ENCODE results near the gene CDK14. TPM values are rescaled to one million over a fixed set of nuclear protein-coding genes. Genes with fewer than 3 reads are reported as not detected.

Gene CDK14
- total and polyA plus RNA-seq, 2 donors (not counting 3 experiments of a cell fraction or from before 2014, with no cell fraction given) = 5.5 to 34.2 TPM

DNA sequence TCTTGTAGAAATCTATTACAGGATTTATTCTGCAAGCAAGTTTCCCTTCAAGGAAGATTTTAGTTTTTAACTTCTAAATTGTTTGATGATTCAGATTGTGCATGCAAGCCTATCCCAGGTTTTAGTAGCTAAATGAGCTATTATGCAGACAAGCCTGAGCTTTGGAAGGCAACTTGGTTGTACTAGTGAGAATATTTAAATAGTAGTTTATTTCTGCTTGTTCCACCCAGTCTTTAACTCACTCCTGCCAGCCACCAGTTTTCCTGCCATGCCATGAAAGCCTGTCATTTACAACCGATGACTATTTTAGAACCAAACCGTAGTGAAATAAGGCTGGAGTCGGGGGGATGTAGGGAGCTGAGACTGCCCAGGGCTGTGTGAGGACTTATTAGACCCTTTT lies 343.5 kb downstream of the CDK14 start:
- intact Hi-C loops (cut with micrococcal nuclease) = no loop called here
- FAIRE-seq = no peak

More for the DNA sequence above, 343.5 kb downstream of the CDK14 start:
- no peaks in the 10 kb centered on the region for H3K79me2 ChIP-seq (ENCODE audit: control insufficient read depth, insufficient read depth, low read length)
- no peaks in the 10 kb centered on the region for H3K27me3 ChIP-seq (ENCODE audit: control insufficient read depth in 2 of 2, insufficient read depth in 2 of 2, low read length in 2 of 2)
- H3K4me1 ChIP-seq (ENCODE audit: control insufficient read depth, extremely low read depth, insufficient read depth, low read length) = no peaks in the 10 kb centered on the region
- BruUV-seq (replicated peaks) = no TSS peak
- no peak overlapping the region for H2AFZ ChIP-seq (ENCODE audit: low read depth, low read length)
- dilution Hi-C loops (cut with MboI; ENCODE audit: extremely low pct_ligation_motif_present, low sequenced_read_pairs) = no loop called here
- DNase-seq (ENCODE audit: low read depth, low spot score) = no peak
- H3K9me3 ChIP-seq (replicated peaks; ENCODE audit: control insufficient read depth, insufficient read depth, low read length) = no peaks in the 10 kb centered on the region
- ChIA-PET CTCF (no interaction called here), POLR2A (no interaction called here)
- TF ChIP-seq POLR2A (IDR thresholded peaks at IDR 0.05; ENCODE audit: low read depth, low read length) (no peak), MYC (IDR thresholded peaks at IDR 0.05; ENCODE audit: low read depth, low read length) (no peak), FOS (IDR thresholded peaks at IDR 0.05; ENCODE audit: borderline replicate concordance, insufficient read depth, low read length) (no peak), JUN (IDR thresholded peaks at IDR 0.05; ENCODE audit: borderline replicate concordance, insufficient read depth, insufficient read length, low read depth) (no peak), EZH2 (IDR thresholded peaks at IDR 0.05; ENCODE audit: borderline replicate concordance, low read depth, low read length, severe bottlenecking) (no peak), GATA2 (IDR thresholded peaks at IDR 0.05; ENCODE audit: insufficient read depth, insufficient read length, low read depth, low read length) (no peak), POLR2AphosphoS5 (IDR thresholded peaks at IDR 0.05; ENCODE audit: insufficient read depth, low read depth, low read length) (no peak)
- TF ChIP-seq, protein P1, sequence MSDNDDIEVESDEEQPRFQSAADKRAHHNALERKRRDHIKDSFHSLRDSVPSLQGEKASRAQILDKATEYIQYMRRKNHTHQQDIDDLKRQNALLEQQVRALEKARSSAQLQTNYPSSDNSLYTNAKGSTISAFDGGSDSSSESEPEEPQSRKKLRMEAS (IDR thresholded peaks at IDR 0.05; ENCODE audit: insufficient read depth, insufficient read length) = no peak
- TF ChIP-seq, protein P2, sequence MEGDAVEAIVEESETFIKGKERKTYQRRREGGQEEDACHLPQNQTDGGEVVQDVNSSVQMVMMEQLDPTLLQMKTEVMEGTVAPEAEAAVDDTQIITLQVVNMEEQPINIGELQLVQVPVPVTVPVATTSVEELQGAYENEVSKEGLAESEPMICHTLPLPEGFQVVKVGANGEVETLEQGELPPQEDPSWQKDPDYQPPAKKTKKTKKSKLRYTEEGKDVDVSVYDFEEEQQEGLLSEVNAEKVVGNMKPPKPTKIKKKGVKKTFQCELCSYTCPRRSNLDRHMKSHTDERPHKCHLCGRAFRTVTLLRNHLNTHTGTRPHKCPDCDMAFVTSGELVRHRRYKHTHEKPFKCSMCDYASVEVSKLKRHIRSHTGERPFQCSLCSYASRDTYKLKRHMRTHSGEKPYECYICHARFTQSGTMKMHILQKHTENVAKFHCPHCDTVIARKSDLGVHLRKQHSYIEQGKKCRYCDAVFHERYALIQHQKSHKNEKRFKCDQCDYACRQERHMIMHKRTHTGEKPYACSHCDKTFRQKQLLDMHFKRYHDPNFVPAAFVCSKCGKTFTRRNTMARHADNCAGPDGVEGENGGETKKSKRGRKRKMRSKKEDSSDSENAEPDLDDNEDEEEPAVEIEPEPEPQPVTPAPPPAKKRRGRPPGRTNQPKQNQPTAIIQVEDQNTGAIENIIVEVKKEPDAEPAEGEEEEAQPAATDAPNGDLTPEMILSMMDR (IDR thresholded peaks at IDR 0.05; ENCODE audit: extremely low read depth in 1 of 2, insufficient read depth in 1 of 2, low read depth in 1 of 2, low read length in 2 of 2) = no peak
- no peak overlapping the region for H3K4me3 ChIP-seq (replicated peaks in 1 of 3; ENCODE audit: insufficient read depth in 1 of 3, low read depth in 1 of 3, low read length in 3 of 3)
- no peaks in the 10 kb centered on the region for H3K36me3 ChIP-seq (ENCODE audit: control insufficient read depth in 2 of 2, extremely low read depth in 1 of 2, insufficient read depth in 2 of 2, low read length in 2 of 2)
- H3K27ac ChIP-seq (ENCODE audit: insufficient read depth, low read depth, low read length) = no peak overlapping the region
- no peaks in the 10 kb centered on the region for H4K20me1 ChIP-seq (replicated peaks; ENCODE audit: control insufficient read depth, extremely low read depth, insufficient read depth, low read length)
- no peaks in the 10 kb centered on the region for H3K9me1 ChIP-seq (replicated peaks; ENCODE audit: control insufficient read depth, extremely low read depth, insufficient read depth, low read length)
- H3K9ac ChIP-seq (replicated peaks; ENCODE audit: extremely low read depth, insufficient read depth, low read length) = no peak overlapping the region
- H3K4me2 ChIP-seq (ENCODE audit: insufficient read depth, low read length) = no peak overlapping the region
